ENCODE results near the gene DENND11.

Gene DENND11

GRCh38 chr7:141679014-141679413, 23.0 kb downstream of the DENND11 start:
- DNase-seq (ENCODE audit: extremely low read depth, low read depth) = no peak
- no peak for TF ChIP-seq CTCF (IDR thresholded peaks at IDR 0.05; ENCODE audit: low read depth, low read length)

- no peak for TF ChIP-seq CTCF (IDR thresholded peaks at IDR 0.05; ENCODE audit: low read depth, low read length)
- DNase-seq (ENCODE audit: extremely low read depth, low read depth) = no peak
These were observed 25.3 kb downstream of the DENND11 start for GRCh38 chr7:141676618-141677017.

GRCh38 chr7:141675436-141676215, 26.3 kb downstream of the DENND11 start:
- no peak for DNase-seq (ENCODE audit: extremely low read depth, low read depth)
- TF ChIP-seq CTCF (IDR thresholded peaks at IDR 0.05; ENCODE audit: low read depth, low read length) = no peak

GRCh38 chr7:141674702-141675101, 27.3 kb downstream of the DENND11 start:
- peak; percentile 6 for TF ChIP-seq CTCF (IDR thresholded peaks at IDR 0.05; ENCODE audit: low read depth, low read length)
- no peak for DNase-seq (ENCODE audit: extremely low read depth, low read depth)

GRCh38 chr7:141674171-141674671, 27.7 kb downstream of the DENND11 start:
- DNase-seq (ENCODE audit: extremely low read depth, low read depth) = no peak
- TF ChIP-seq CTCF (IDR thresholded peaks at IDR 0.05; ENCODE audit: low read depth, low read length) = no peak

GRCh38 chr7:141673346-141673745, 28.6 kb downstream of the DENND11 start:
- DNase-seq (ENCODE audit: extremely low read depth, low read depth) = no peak
- TF ChIP-seq CTCF (IDR thresholded peaks at IDR 0.05; ENCODE audit: low read depth, low read length) = no peak

DNA sequence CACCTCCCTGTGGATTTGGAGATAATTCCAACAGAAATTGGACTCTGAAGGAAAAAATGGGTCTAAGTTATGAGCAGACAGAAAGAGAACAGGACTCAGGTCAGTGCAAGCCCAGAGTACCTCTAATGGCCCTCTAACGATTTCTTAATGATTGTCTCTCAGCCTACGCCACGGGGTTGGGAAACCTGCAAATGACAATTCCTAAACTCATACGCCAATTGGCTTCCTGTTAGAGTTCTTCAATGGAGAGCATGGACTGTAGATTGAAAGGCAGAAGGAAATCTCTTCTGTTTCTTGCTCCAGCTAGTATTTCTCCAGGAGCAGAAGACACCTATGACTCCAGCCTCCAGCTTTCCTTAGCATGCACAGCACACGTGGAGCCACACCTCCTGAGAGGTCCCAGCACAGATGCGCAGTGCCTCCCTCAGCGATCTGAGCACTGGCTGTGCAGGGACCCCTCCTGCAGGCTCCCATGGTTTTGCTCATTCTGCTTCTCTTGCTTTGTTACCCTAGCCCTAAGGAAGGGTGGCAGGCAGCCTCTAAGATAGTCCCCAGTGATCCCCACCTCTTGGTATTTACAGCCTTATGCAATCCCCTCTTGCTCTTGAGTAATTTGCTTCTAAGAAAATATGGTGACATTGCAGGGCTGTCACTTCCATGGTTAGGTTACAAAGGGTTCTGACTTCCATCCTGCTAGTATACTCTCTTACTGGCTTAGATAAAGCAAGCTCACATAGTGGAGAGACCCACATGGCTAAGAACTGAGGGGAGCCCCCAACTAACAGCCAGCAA, 30.1 kb downstream of the DENND11 start:
- TF ChIP-seq CTCF (IDR thresholded peaks at IDR 0.05; ENCODE audit: low read depth, low read length) = no peak
- no peak for DNase-seq (ENCODE audit: extremely low read depth, low read depth)

Measured in AG09319 (cell line).